Adipocyte (in vitro differentiated cells): ENCODE results near the gene LRIG1.

ENCODE experiments used
- DNase-seq: peaks from one replicate; pipeline ENCODE4 v3.0.0-alpha.2; 2015; ENCODE audit warnings: low read depth
- H3K27me3 ChIP-seq: replicated peaks from 2 replicates; pipeline ENCODE4 v1.7.0; 2013; ENCODE audit warnings: mild to moderate bottlenecking, low read length, moderate library complexity; ENCODE audit not compliant: control insufficient read depth, insufficient read depth
- H3K36me3 ChIP-seq: 2 replicates; pipeline ENCODE4 v1.7.0; 2013; ENCODE audit warnings: low read length, mild to moderate bottlenecking, moderate library complexity; ENCODE audit not compliant: control insufficient read depth, insufficient read depth, severe bottlenecking
- H3K4me1 ChIP-seq: 2 replicates; pipeline ENCODE4 v1.7.0; 2013; ENCODE audit warnings: mild to moderate bottlenecking, low read length, moderate library complexity; ENCODE audit not compliant: control insufficient read depth, insufficient read depth
- H3K4me3 ChIP-seq: 2 replicates; pipeline ENCODE4 v1.7.0; 2013; ENCODE audit warnings: mild to moderate bottlenecking, low read length, moderate library complexity
- H3K9ac ChIP-seq: 2 replicates; pipeline ENCODE4 v1.7.0; 2013; ENCODE audit warnings: mild to moderate bottlenecking, low read length, moderate library complexity
- H3K9me3 ChIP-seq: 2 replicates; pipeline ENCODE4 v1.7.0; 2013; ENCODE audit warnings: mild to moderate bottlenecking, low read length, moderate library complexity; ENCODE audit not compliant: control insufficient read depth

The LRIG1 gene

GRCh38 chr3:66476852-66477381 is 23.9 kb downstream of the LRIG1 start:
- Histone ChIP-seq H3K36me3 (no peaks in the 10 kb centered on the region), H3K9me3 (no peaks in the 10 kb centered on the region), H3K27me3 (no peaks in the 10 kb centered on the region), H3K9ac (no peak overlapping the region), H3K4me1 (peaks cover 29% of the 10 kb centered on the region), H3K4me3 (no peak overlapping the region)
- DNase-seq = no peak

GRCh38 chr3:66475386-66476020 is 25.3 kb downstream of the LRIG1 start:
- peaks cover 22% of the 10 kb centered on the region for H3K4me1 ChIP-seq
- H3K9me3 ChIP-seq = no peaks in the 10 kb centered on the region
- no peak overlapping the region for H3K4me3 ChIP-seq
- H3K36me3 ChIP-seq = no peaks in the 10 kb centered on the region
- DNase-seq = no peak
- no peaks in the 10 kb centered on the region for H3K27me3 ChIP-seq
- no peak overlapping the region for H3K9ac ChIP-seq

DNA sequence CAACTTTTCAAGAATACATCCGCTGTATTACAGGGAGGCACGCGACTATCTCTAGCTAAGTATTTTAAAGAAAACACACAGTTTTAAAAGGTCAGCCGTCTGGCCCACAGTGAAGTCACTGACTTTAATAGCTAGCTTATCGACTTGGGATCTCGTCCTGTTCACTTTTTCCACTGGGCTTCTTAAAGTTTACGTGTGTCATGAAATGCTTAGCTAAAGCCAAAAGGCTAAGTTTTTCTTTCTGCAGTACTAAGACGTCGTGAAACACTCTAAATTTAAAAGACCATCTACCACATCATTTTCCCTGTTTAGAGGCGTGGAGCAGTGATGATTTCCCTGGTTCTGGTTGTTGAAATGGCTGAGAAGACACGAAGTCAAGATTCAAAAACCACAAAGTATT is 27.1 kb downstream of the LRIG1 start:
- peaks cover 16% of the 10 kb centered on the region for H3K4me1 ChIP-seq
- no peaks in the 10 kb centered on the region for H3K9me3 ChIP-seq
- peak; percentile 51 for DNase-seq
- peak overlapping the region; percentile 26 for H3K9ac ChIP-seq
- H3K36me3 ChIP-seq = no peaks in the 10 kb centered on the region
- H3K4me3 ChIP-seq = peak overlapping the region; percentile 34
- H3K27me3 ChIP-seq = no peaks in the 10 kb centered on the region

GRCh38 chr3:66473181-66473580 is 27.6 kb downstream of the LRIG1 start:
- Histone ChIP-seq H3K4me1 (peaks cover 16% of the 10 kb centered on the region), H3K9me3 (no peaks in the 10 kb centered on the region), H3K36me3 (no peaks in the 10 kb centered on the region), H3K4me3 (peak overlapping the region; percentile 34), H3K27me3 (no peaks in the 10 kb centered on the region), H3K9ac (peak overlapping the region; percentile 26)
- DNase-seq = no peak

DNA sequence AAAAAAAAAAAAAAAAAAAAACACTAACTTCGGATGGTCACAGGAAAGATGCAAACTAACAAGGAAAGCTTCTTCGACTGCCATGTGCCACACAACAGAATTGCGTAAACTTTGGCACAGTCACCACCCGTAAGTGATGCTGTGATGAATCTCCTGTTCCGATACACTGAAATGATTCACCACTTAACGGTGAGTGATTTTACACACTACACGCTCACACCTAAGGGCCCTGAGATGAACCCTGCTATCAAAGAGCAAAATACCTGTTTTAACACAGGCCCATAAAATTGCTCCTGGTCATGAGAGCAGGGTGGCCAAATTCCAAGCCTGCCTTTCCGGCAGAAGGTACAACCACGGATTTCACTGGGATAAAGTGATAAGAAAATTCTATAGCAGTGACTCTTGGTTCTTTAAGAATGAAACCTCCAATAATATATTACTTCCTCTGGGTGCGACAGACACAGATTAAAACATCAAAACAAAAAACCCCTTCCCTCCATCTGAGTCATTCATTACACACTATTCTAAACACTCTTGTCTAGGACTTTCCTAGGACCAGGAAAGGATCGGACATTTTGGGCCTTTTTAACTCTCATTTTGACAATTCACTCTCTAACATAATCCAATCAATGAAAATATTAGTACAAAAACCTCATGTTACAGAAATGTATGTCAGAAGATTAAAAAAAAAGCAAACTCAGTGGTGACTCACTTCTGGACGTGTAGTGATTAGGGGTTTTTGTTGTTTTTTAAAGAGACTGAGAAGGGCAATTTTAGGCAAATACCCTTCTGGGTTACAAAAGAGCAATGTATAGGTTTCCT is 28.3 kb downstream of the LRIG1 start:
- peaks cover 16% of the 10 kb centered on the region for H3K4me1 ChIP-seq

GRCh38 chr3:66470956-66471686 is 29.7 kb downstream of the LRIG1 start:
- peaks cover 16% of the 10 kb centered on the region for H3K4me1 ChIP-seq
- DNase-seq = no peak

More for the DNA sequence above, 28.3 kb downstream of the LRIG1 start:
- Histone ChIP-seq H3K4me3 (peak overlapping the region; percentile 34), H3K36me3 (no peaks in the 10 kb centered on the region), H3K27me3 (no peaks in the 10 kb centered on the region), H3K9me3 (no peaks in the 10 kb centered on the region), H3K9ac (peak overlapping the region; percentile 26)
- DNase-seq = peak; percentile 50

DNA sequence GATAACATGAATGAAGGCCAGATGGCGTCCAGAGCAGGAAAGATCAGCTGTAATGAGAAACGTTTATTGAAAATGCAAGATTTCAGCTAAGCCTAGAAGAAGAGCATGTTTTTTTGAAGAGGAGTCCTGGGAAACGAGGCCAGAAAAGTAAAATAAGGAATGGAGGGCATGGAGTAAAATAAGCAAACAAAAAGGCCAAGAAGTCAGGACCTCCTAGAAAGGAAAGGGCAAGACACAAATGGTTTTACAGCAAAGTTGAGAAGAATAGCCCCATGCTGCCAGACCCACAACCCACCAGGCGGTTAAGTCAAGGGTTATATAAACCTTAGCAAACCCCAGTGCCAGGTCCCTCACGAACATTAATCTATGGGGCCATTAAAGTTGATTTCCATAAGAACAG is 30.5 kb downstream of the LRIG1 start:
- Histone ChIP-seq H3K4me1 (peaks cover 19% of the 10 kb centered on the region), H3K9me3 (no peaks in the 10 kb centered on the region), H3K36me3 (no peaks in the 10 kb centered on the region)

More at GRCh38 chr3:66470956-66471686, 29.7 kb downstream of the LRIG1 start:
- Histone ChIP-seq H3K9me3 (no peaks in the 10 kb centered on the region), H3K9ac (no peak overlapping the region), H3K4me3 (no peak overlapping the region), H3K27me3 (no peaks in the 10 kb centered on the region), H3K36me3 (no peaks in the 10 kb centered on the region)

DNA sequence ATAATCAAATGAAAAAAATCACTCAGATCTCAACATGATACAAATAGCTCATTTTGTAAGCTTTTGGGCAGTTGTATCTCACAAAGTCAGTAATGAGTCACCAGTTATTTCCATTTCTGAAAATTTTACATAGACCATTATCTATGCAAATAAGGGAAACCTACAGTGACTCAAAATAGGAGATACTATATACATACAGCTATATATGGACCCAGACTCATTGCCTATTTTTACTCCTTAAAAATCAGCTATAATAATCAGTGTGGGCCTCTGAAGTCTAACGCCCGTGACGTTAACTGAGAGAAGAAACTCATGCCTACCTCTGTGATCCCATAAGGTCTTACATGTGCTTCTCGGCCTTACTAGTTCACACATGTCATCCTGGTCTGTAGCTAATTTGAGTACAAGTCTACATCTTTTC is 31.6 kb downstream of the LRIG1 start:
- no peaks in the 10 kb centered on the region for H3K36me3 ChIP-seq
- no peak overlapping the region for H3K4me3 ChIP-seq
- no peaks in the 10 kb centered on the region for H3K9me3 ChIP-seq
- no peak overlapping the region for H3K9ac ChIP-seq
- H3K4me1 ChIP-seq = peaks cover 28% of the 10 kb centered on the region
- DNase-seq = no peak
- no peaks in the 10 kb centered on the region for H3K27me3 ChIP-seq

More for the DNA sequence above, 30.5 kb downstream of the LRIG1 start:
- DNase-seq = no peak
- no peak overlapping the region for H3K4me3 ChIP-seq
- no peaks in the 10 kb centered on the region for H3K27me3 ChIP-seq
- H3K9ac ChIP-seq = no peak overlapping the region

DNA sequence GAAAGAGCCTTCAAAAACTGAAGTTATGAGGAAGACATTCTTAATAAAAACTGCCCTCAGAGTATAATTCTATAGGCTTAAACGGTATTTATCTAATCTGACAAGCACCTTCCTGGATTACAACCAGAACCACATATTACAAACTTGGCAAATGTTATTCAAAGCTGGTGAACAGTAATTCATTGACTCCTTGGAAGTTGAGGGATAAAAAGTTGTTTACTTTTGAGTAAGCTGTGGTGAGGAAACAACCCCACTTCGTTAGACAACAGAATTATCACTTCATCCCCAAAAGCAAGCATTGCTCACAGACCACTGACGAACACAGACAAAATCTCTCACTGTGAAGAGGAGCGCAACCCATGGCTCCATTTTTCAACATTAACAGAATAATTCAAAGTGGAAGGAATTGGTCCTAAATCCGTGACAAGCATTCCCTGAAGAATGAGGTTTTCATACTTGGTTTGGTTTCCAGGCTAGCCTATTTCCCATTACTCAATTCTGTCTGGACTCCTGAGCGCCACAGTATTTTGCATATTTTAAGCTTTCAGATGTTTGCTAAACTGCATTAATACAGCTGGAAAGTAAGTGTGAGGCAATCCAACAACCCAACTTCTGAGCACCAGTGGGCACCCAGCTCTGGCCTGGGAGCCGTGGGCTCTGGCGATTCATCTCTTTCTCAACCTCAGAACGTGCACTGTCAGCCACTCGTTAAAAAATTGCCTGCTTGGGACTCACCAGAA is 32.7 kb downstream of the LRIG1 start:
- H3K36me3 ChIP-seq = no peaks in the 10 kb centered on the region
- peaks cover 29% of the 10 kb centered on the region for H3K4me1 ChIP-seq
- DNase-seq = peak; percentile 19
- H3K4me3 ChIP-seq = no peak overlapping the region
- no peak overlapping the region for H3K9ac ChIP-seq
- H3K27me3 ChIP-seq = no peaks in the 10 kb centered on the region
- no peaks in the 10 kb centered on the region for H3K9me3 ChIP-seq

DNA sequence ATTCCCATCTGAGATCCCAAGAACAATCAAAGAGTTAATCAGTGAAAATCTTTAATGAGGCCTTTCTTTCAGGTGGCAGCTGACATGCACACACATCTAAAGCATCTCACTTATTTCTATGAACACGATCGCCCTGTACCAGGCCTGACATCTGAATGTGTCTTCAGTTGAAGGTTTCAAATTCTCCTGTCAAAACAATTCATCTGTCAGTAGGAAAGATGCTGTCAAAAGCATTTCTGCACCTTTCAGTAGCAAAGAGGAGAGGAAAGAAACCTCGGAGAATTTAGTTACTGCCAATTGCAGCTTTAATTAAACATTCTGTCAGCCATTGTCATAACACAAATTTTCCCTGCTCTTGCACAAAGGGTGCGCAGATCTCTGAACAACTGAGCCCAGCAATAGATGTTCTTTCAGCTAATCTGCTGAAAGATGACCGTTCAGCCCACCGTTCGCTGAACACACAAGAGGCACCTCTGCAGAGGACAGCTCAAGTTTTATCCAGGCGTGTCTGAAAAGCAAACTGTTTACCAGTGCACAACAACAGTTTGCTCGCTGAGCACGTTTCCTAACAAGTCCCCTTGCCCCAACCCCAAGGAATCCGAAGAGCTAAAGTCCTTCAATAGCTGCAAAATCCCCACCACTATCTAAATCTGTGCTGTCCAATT is 34.1 kb downstream of the LRIG1 start:
- Histone ChIP-seq H3K9ac (no peak overlapping the region), H3K9me3 (no peaks in the 10 kb centered on the region), H3K36me3 (no peaks in the 10 kb centered on the region), H3K4me3 (no peak overlapping the region), H3K4me1 (peaks cover 26% of the 10 kb centered on the region), H3K27me3 (no peaks in the 10 kb centered on the region)
- no peak for DNase-seq
